AG09319 (cell line): ENCODE measurements around the gene PNCK.

Experiments used
- DNase-seq: peaks from one replicate; pipeline ENCODE4 v3.0.0-alpha.2; 2010; ENCODE audit warnings: low read depth; ENCODE audit errors: extremely low read depth
- TF ChIP-seq, protein P1 (sequence below): IDR thresholded peaks from 2 replicates; pipeline ENCODE4 v1.5.1; 2011; ENCODE audit warnings: low read depth, mild to moderate bottlenecking, inconsistent platforms, low read length, moderate library complexity

PNCK gene

DNA sequence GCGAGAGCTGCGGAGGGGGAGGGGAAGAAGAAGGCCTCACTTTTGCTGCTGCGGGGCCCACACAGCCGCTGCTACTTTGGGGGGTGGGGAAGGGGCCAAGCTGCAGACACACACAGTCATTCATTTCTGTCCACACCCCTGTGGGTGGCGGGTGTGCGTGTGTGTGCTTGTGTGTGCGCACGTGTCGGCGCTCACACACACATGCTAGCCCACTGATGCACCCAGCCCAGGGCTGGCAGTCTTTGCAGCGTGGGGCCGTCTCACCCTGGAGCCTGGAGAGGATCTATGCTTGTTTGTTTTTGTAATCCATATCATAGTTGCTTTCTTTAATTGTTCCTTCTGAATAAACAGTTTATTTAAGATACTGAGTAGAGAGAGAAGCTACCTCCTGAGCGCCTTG is 22.7 kb downstream of the PNCK start:
- TF ChIP-seq, protein P1, sequence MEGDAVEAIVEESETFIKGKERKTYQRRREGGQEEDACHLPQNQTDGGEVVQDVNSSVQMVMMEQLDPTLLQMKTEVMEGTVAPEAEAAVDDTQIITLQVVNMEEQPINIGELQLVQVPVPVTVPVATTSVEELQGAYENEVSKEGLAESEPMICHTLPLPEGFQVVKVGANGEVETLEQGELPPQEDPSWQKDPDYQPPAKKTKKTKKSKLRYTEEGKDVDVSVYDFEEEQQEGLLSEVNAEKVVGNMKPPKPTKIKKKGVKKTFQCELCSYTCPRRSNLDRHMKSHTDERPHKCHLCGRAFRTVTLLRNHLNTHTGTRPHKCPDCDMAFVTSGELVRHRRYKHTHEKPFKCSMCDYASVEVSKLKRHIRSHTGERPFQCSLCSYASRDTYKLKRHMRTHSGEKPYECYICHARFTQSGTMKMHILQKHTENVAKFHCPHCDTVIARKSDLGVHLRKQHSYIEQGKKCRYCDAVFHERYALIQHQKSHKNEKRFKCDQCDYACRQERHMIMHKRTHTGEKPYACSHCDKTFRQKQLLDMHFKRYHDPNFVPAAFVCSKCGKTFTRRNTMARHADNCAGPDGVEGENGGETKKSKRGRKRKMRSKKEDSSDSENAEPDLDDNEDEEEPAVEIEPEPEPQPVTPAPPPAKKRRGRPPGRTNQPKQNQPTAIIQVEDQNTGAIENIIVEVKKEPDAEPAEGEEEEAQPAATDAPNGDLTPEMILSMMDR = no peak

DNA sequence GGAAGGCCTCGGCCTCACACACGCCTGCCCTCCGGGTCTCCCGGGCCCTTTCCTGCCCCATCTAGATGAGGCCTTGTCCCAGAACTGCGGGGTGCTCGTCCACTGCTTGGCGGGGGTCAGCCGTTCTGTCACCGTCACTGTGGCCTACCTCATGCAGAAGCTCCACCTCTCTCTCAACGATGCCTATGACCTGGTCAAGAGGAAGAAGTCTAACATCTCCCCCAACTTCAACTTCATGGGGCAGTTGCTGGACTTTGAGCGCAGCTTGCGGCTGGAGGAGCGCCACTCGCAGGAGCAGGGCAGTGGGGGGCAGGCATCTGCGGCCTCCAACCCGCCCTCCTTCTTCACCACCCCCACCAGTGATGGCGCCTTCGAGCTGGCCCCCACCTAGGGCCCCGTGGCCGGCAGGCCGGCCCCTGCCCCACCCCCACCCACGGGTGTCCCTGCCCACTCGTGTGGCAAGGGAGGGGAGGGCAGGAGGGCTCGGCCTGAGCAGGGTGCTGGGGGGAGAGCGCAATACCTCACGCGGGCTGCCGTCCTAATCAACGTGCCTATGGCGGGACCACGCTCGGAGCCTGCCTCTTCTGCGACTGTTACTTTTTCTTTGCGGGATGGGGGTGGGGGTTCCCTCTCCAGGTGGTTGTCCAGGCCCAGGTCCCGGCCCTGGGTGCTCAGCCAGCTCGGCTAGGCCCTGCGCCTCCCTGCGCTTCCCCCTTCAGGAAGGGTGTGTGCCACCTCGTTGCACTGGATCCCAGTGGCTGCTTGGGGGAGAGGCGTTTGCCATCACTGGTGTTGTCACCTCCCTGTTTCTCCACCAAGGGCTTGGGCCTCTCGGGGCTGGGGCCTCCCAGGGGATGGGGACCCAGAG is 23.5 kb downstream of the PNCK start:
- TF ChIP-seq, protein P1 = no peak
- no peak for DNase-seq

More for the DNA sequence above, 22.7 kb downstream of the PNCK start:
- no peak for DNase-seq

DNA sequence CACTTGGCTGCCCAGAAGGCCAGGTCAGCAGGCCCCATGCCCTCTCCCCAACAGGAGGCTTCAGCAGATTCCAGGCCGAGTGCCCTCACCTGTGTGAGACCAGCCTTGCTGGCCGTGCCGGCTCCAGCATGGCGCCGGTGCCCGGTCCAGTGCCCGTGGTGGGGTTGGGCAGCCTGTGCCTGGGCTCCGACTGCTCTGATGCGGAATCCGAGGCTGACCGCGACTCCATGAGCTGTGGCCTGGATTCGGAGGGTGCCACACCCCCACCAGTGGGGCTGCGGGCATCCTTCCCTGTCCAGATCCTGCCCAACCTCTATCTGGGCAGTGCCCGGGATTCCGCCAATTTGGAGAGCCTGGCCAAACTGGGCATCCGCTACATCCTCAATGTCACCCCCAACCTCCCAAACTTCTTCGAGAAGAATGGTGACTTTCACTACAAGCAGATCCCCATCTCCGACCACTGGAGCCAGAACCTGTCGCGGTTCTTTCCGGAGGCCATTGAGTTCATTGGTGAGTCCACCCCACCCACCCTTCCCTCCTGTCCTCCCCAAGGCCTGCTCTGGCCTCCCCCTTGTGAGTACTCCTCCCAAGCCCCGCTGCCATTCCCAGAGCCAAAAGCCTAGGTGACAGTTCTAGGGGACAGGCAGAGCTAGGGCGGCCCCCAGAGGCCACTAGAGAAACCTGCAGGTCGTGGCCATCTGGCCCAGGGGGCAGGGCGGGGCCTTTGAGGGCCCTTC is 24.3 kb downstream of the PNCK start:
- TF ChIP-seq, protein P1 = peak; percentile 5
- DNase-seq = no peak

DNA sequence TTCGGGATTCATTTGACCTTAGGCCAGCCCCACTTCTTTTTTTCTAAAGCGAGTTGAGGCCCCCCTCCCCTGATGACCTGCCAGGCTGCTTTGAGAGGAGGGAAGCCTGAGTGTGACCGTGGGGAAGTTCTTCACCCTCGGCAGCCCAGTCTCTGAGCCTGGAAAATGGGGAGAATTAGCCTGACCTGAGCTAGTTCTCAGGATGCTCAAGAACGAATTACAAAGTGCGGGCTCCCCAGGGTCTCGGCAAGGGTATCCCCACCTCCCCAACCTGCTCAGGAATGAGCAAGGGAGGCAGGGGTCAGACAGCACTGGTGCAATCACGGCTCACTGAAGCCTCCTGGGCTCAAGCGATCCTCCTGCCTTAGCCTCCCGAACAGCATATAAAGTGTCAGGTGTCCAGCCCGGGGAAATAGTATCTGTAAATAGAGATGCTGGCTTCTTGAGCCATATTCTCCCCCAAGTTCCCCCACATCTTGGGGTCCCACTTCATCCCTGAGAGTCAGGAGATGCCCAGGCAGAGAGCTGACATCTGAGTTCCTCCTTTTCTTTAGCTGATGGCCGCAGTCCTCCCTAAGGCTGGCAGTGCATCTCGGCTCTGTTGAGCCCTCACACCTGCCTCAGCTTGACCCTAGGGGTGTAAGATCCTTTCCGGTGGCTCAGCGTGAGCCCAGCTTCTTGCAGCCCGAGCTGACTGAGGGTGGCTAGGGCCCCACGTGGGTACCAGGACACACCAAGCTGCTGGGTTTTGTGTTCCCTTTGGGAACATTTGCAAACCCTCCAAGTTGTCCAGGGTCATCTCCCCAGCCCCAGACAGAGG is 25.0 kb downstream of the PNCK start:
- TF ChIP-seq, protein P1 = no peak
- DNase-seq = no peak

DNA sequence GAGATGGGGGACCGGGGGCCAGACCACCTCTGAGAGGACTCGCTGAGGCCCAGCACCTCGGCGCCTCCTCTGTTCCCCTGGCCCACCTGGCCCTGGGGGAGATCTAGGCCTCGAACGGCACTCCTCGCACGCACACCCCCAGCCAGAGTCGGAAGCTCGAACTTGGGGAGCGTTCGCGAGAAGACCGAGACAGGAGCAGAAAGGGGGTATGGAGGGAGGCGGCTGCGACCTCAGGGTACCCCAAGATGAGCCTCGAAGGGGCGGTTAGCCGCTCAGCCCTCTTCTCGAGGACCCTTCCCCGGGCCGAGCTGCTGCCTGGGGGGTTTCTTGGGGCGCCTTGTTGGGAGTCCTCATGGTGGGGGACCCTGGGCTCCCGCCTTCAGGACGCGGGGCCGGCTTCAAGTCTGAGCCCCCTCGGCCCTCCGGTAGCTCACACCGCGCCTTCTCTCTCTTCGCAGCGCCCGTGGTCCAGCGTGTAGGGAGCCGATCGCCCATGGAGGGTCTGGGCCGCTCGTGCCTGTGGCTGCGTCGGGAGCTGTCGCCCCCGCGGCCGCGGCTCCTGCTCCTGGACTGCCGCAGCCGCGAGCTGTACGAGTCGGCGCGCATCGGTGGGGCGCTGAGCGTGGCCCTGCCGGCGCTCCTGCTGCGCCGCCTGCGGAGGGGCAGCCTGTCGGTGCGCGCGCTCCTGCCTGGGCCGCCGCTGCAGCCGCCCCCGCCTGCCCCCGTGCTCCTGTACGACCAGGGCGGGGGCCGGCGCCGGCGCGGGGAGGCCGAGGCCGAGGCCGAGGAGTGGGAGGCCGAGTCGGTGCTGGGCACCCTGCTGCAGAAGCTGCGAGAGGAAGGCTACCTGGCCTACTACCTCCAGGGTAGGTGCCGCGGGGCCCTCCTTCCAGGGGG is 25.9 kb downstream of the PNCK start:
- no peak for DNase-seq
- TF ChIP-seq, protein P1 = no peak

DNA sequence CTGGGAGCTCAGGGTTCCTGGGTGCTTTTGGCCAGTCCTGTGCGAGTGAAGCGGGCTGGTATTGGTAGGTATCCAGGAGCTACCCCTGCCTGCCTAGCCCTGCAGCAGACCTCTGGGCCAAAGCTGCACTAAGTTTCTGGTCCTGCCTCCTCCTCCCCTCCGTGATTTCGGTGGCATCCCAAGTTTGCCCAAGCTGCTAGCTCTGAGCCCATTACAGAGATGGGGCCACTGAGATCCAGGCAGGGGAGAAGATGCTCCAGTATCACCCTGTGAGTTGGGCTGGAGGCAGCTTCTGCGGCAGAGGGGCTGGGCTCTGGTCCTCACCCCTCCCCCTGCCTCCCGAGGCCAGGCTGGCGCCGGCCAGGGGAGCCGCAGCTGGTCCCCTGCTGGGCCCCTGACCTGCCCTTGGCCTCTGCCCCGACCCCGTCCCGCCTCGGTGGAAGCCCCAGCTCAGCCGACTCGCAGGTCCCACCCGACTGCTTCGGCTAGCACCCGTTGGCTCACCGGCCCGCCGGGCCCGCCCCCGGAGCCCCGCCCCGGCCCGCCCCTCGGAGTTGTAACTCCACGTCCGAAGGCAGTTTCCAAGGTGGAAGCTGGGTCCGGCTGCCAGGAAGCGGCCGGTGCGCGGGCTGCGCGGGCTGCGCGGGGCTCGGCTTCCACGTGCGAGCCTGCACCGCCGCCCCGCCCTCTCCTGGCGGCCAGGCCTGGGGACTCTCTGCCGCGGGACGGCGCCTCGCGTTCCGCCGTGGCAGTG is 26.8 kb downstream of the PNCK start, which contains the start of gene DUSP9:
Gene DUSP9 (plus strand): TSS at position 584 of the 754 bp plus-strand sequence. CDS start 751 bp downstream, outside the sequence.
- TF ChIP-seq, protein P1 = no peak
- no peak for DNase-seq
